ENCODE results near the gene ANKRD66.
A peak's percentile ranks its signal among the peaks of the same experiment; 100 is the strongest.
"Not testable (repeated sequence)": the region's sequence is repeated elsewhere in the genome, so short reads cannot be mapped to it uniquely, and the experiment has no call there.

Gene ANKRD66

DNA sequence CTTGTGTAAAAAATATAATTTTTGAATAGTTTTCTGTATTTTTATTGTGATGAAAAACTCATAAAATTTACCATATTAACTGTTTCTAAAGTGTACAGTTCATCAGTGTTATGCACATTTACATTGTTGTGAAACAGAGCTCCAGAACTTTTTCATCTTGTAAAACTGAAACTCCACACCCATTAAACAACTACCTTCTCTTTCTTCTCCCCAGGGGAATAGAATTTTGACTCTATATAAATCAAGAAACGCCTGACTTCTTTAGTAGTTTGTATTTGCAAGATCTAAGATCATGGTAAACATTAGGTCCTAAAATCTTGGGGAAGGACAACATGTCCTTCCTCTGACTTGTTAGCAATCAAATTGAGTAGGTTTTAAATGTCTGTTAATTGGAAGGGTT is 9.1 kb downstream of the ANKRD66 start:
- TF ChIP-seq CTCF (conservative IDR thresholded peaks at IDR 0.05) (no peak), ZFX (IDR thresholded peaks at IDR 0.05) (no peak)
- H3K27ac ChIP-seq: no peak overlapping the region

DNA sequence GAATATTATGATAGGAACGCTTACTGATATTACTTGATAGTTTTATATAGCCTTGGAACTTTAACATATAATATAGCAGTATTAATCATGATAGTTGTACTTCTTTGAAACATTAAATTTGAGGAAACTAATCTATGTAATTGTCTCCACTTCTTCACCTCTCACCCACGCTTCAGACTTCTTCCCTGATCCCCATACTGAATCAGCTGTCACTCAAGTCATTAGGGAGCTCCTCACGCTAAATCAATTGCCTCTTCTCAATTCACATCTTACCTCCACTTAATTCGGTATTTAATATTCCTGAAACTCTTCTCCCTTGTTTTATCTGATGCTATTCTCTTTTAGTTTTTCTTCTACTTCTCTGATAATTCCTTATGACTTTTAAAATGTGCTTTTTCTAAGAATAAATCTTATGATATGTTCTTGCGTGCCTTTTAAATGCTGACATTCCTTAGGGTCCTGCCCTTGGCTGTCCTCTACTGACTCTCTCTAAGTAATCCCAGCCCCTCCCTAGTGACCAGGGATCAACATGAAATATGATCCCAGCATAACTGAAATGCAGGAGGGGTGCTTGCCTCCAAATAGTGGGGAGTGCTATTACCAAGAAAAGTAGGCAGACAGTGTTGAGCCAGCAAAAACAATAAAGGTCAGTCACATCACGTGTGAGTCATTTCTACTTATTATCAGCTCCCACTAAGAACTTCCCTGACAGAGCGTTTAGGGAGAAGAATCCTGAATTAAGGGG is 9.9 kb downstream of the ANKRD66 start:
- no peak for TF ChIP-seq CTCF (conservative IDR thresholded peaks at IDR 0.05)
- no peak for TF ChIP-seq ZFX (IDR thresholded peaks at IDR 0.05)
- H3K27ac ChIP-seq: no peak overlapping the region

- no peak overlapping the region for H3K27ac ChIP-seq
- TF ChIP-seq ZFX (IDR thresholded peaks at IDR 0.05) (no peak), CTCF (conservative IDR thresholded peaks at IDR 0.05) (no peak)
Measured at GRCh38 chr6:46757214-46757596, 10.5 kb downstream of the ANKRD66 start.

GRCh38 chr6:46758960-46759753 is 12.4 kb downstream of the ANKRD66 start:
- H3K27ac ChIP-seq: no peak overlapping the region
- TF ChIP-seq CTCF (conservative IDR thresholded peaks at IDR 0.05) (no peak), ZFX (IDR thresholded peaks at IDR 0.05) (no peak)

GRCh38 chr6:46760925-46761324 is 14.2 kb downstream of the ANKRD66 start:
- H3K27ac ChIP-seq: peak overlapping the region; percentile 42; the same call in 1 of the 2 replicates
- TF ChIP-seq CTCF (conservative IDR thresholded peaks at IDR 0.05): no peak
- no peak for TF ChIP-seq ZFX (IDR thresholded peaks at IDR 0.05)

- H3K27ac ChIP-seq: peak overlapping the region; percentile 38; the same call in 1 of the 2 replicates
- TF ChIP-seq CTCF (conservative IDR thresholded peaks at IDR 0.05): no peak
- no peak for TF ChIP-seq ZFX (IDR thresholded peaks at IDR 0.05)
Measured at GRCh38 chr6:46763466-46763865, 16.7 kb downstream of the ANKRD66 start.

GRCh38 chr6:46764280-46764679 is 17.5 kb downstream of the ANKRD66 start:
- H3K27ac ChIP-seq: not testable (repeated sequence)

Measured in C4-2B (cell line).